ENCODE data around the gene SCP2D1. TPM values are rescaled to one million over a fixed set of nuclear protein-coding genes. Genes with fewer than 3 reads are reported as not detected.

The SCP2D1 gene
- total RNA-seq, 6 donors from 2014 or later, result not detected

DNA sequence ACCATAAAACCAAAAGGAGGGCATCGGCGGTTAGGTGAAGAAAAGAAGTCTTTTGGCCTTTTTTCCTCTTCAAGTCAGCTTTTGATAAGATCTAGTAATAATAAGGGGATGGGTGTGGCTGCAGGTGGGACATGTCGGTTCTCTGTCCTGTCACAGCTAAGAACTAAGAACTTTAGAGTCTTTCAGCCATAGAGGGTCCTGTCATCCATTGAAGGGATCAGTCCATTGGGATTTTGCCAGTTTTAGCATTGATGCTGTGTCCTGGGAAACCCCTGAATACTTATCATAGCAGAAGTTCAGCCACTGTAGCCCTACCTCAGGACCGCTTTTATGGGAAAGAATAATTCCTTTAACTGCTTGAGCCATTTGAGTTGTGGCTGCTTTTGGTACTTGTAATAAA, 18.2 kb upstream of the SCP2D1 start:
- Histone ChIP-seq H3K27ac (no peak overlapping the region), H3K27me3 (no peaks in the 10 kb centered on the region), H3K4me3 (no peak overlapping the region), H3K4me1 (peaks cover 5 to 13% (median 6%) of the 10 kb centered on the region in 4 donors), H3K9me3 (peaks cover 0 to 7% (median 0%) of the 10 kb centered on the region in 4 donors), H3K36me3 (no peaks in the 10 kb centered on the region)
- DNase-seq, result no peak
- WGBS, 2 donors, result 89 to 97% methylated on average over 4 of the region's 4 CpGs
- no peak for ATAC-seq (ENCODE audit: low FRiP score in 2 of 2)
- no peak for TF ChIP-seq CTCF (IDR thresholded peaks at IDR 0.05)
- no peak for TF ChIP-seq POLR2A (IDR thresholded peaks at IDR 0.05)
- TF ChIP-seq EP300 (IDR thresholded peaks at IDR 0.05), result no peak
- TF ChIP-seq POLR2AphosphoS5 (IDR thresholded peaks at IDR 0.05), result no peak

GRCh38 chr20:18796282-18796833, 17.2 kb upstream of the SCP2D1 start:
- Histone ChIP-seq H3K27ac (no peak overlapping the region), H3K4me1 (peaks cover 5 to 13% (median 6%) of the 10 kb centered on the region in 4 donors), H3K4me3 (no peak overlapping the region), H3K9me3 (peaks cover 0 to 7% (median 0%) of the 10 kb centered on the region in 4 donors), H3K27me3 (no peaks in the 10 kb centered on the region), H3K36me3 (no peaks in the 10 kb centered on the region)
- 93 to 97% methylated on average over 2 of the region's 2 CpGs for WGBS, 2 donors
- DNase-seq (no peak), ATAC-seq (ENCODE audit: low FRiP score in 2 of 2) (no peak)
- TF ChIP-seq EP300 (IDR thresholded peaks at IDR 0.05) (no peak), POLR2A (IDR thresholded peaks at IDR 0.05) (no peak), POLR2AphosphoS5 (IDR thresholded peaks at IDR 0.05) (no peak), CTCF (IDR thresholded peaks at IDR 0.05) (no peak)

DNA sequence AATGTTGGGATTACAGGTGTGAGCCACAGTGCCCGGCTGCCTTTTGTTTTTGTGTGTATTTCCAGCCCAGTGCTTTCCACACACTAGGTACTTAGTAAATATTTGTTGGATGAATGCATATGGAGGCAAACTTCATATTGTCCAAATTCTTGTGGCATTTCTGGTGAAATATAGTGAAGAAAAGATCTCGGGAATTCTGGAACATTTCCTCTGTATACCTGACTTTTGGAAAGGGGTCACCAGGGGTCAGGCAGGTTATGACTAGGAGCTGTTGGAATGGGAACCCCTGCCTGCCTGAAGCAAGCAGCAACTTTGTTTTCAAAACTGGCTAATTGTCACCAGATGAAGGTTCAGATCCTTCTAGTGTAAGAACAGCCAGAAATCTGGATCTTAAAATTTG, 12.1 kb upstream of the SCP2D1 start:
- no peaks in the 10 kb centered on the region for H3K4me1 ChIP-seq
- ATAC-seq (ENCODE audit: low FRiP score in 2 of 2), result no peak
- H3K27me3 ChIP-seq, result no peaks in the 10 kb centered on the region
- H3K4me3 ChIP-seq, result no peak overlapping the region
- DNase-seq, result no peak
- H3K27ac ChIP-seq, result no peak overlapping the region
- WGBS, 2 donors, result 80 to 88% methylated on average over 2 of the region's 2 CpGs
- peaks cover 0 to under 1% (median 0%) of the 10 kb centered on the region in 4 donors for H3K9me3 ChIP-seq
- no peaks in the 10 kb centered on the region for H3K36me3 ChIP-seq
- TF ChIP-seq CTCF (IDR thresholded peaks at IDR 0.05) (no peak), EP300 (IDR thresholded peaks at IDR 0.05) (no peak), POLR2AphosphoS5 (IDR thresholded peaks at IDR 0.05) (no peak), POLR2A (IDR thresholded peaks at IDR 0.05) (no peak)

- ATAC-seq (ENCODE audit: low FRiP score in 2 of 2), result no peak
- Histone ChIP-seq H3K4me3 (no peak overlapping the region), H3K4me1 (no peaks in the 10 kb centered on the region), H3K27ac (no peak overlapping the region), H3K36me3 (no peaks in the 10 kb centered on the region), H3K9me3 (no peaks in the 10 kb centered on the region), H3K27me3 (no peaks in the 10 kb centered on the region)
- DNase-seq, result no peak
- 63 to 72% methylated on average over 7 of the region's 7 CpGs for WGBS, 2 donors
- no peak for TF ChIP-seq POLR2AphosphoS5 (IDR thresholded peaks at IDR 0.05)
- TF ChIP-seq CTCF (IDR thresholded peaks at IDR 0.05), result no peak
These were observed 11.5 kb upstream of the SCP2D1 start for GRCh38 chr20:18802012-18802634.

GRCh38 chr20:18805881-18806280, 7.7 kb upstream of the SCP2D1 start:
- no peak for ATAC-seq (ENCODE audit: low FRiP score in 2 of 2)
- Histone ChIP-seq H3K9me3 (no peaks in the 10 kb centered on the region), H3K36me3 (no peaks in the 10 kb centered on the region), H3K27me3 (no peaks in the 10 kb centered on the region), H3K4me3 (no peak overlapping the region), H3K27ac (no peak overlapping the region), H3K4me1 (no peaks in the 10 kb centered on the region)
- 77 to 78% methylated on average over 4 of the region's 4 CpGs for WGBS, 2 donors
- TF ChIP-seq EP300 (IDR thresholded peaks at IDR 0.05) (no peak), CTCF (IDR thresholded peaks at IDR 0.05) (no peak), POLR2AphosphoS5 (IDR thresholded peaks at IDR 0.05) (no peak), POLR2A (IDR thresholded peaks at IDR 0.05) (no peak)
- DNase-seq, result no peak
